Esophagus squamous epithelium (tissue), 5 donors: ENCODE results near the gene TRAPPC10. TPM values are rescaled to one million over a fixed set of nuclear protein-coding genes. Genes with fewer than 3 reads are reported as not detected.
"Not testable (repeated sequence)": the region's sequence is repeated elsewhere in the genome, so short reads cannot be mapped to it uniquely, and the experiment has no call there.

Experiments
- DNase-seq: peaks from one replicate; lab custom pipeline; 2025; lab: John Stamatoyannopoulos, UW
- H3K27ac ChIP-seq, 4 donors: fragments of 200-600 bp; sonication (generic); one replicate each; pipeline ENCODE4 v1.5.1; 2016 to 2019; ENCODE audit warnings: mild to moderate bottlenecking in 1 of 4
- H3K27me3 ChIP-seq, 4 donors: fragments of 200-600 bp; sonication (generic); 1 replicate in 3 of 4; 2 replicates in 1 of 4; pipeline versions ENCODE4 v1.5.1 to v1.6.0; 2017 to 2021; ENCODE audit warnings: antibody characterized with exemption in 1 of 4
- H3K36me3 ChIP-seq, 3 donors: fragments of 200-600 bp; sonication (generic); one replicate each; pipeline ENCODE4 v1.5.1; 2016 to 2019
- H3K4me1 ChIP-seq, 3 donors: fragments of 200-600 bp; sonication (generic); one replicate each; pipeline ENCODE4 v1.5.1; 2017 to 2019
- H3K4me3 ChIP-seq, 4 donors: fragments of 200-600 bp; sonication (generic); 1 replicate in 3 of 4; 2 replicates in 1 of 4; pipeline ENCODE4 v1.5.1; 2016 to 2019; ENCODE audit warnings: mild to moderate bottlenecking in 2 of 4, moderate library complexity in 1 of 4
- H3K9me3 ChIP-seq, 3 donors: fragments of 200-600 bp; sonication (generic); one replicate each; pipeline ENCODE4 v1.5.1; 2016 to 2019
- WGBS, 2 donors: methylation state at CpG; one replicate each; pipeline ENCODE4 v1.1.5; 2018; 5-methylcytosine and 5-hydroxymethylcytosine counted together
- intact Hi-C: fragments of 100-400 bp; cut with DNase I; formaldehyde crosslinking; loops from one replicate; pipeline ENCODE4 v1.15.0; 2022
- small RNA-seq, 4 donors: library from RNA; depleted of rRNA; stranded (forward); fragments of <200 nt; gene quantifications; one replicate each; pipeline ENCODE3, GENCODE V24; 2016
- total RNA-seq, 4 donors: library from RNA; depleted of rRNA; stranded (reverse); fragments of >200 nt; gene quantifications; one replicate each; pipeline ENCODE4 v1.1.0, GENCODE V29; 2016
- donor health status: DM: yes; HTN: yes; CAD: no.

The TRAPPC10 gene
- total RNA-seq, 4 donors from 2014 or later: 16.8 to 26.6 (median 20.7) TPM

GRCh38 chr21:44144784-44145602 is 132.9 kb downstream of the TRAPPC10 start:
- H3K4me1 ChIP-seq, H3K27ac ChIP-seq, DNase-seq, H3K27me3 ChIP-seq, H3K4me3 ChIP-seq, intact Hi-C loops, H3K9me3 ChIP-seq, H3K36me3 ChIP-seq: not testable (repeated sequence)
- no CpG with 5 or more reads among the region's 22 CpGs for WGBS, 2 donors

- H3K9me3 ChIP-seq, H3K4me1 ChIP-seq, H3K27me3 ChIP-seq, intact Hi-C loops, H3K27ac ChIP-seq, DNase-seq, H3K4me3 ChIP-seq, H3K36me3 ChIP-seq: not testable (repeated sequence)
- no CpG with 5 or more reads among the region's 12 CpGs for WGBS, 2 donors
Measured at GRCh38 chr21:44145616-44146015, 133.5 kb downstream of the TRAPPC10 start.

DNA sequence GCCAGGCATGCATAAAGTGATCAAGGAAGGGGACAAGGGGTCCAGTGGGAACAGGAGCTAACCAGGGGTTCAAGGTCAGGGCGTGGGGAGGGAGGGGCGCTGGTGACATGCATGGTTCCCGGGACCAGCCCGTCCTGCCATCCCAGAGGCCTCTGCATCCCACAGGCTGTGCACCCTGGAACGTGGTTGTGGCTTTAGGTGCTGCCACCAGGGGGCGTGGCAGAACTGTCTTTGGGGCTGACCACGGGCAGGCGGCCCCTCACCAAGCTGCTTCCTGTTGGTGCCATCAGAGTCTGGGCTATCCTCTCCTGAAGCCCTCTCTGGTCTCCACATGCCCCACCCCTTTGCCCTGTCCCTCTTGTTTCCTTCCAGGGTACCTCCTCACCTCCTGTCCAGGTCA is 135.0 kb downstream of the TRAPPC10 start:
- H3K36me3 ChIP-seq, H3K27me3 ChIP-seq, H3K9me3 ChIP-seq, H3K27ac ChIP-seq, H3K4me3 ChIP-seq, H3K4me1 ChIP-seq, intact Hi-C loops, DNase-seq: not testable (repeated sequence)
- WGBS, 2 donors: no CpG with 5 or more reads among the region's 8 CpGs

DNA sequence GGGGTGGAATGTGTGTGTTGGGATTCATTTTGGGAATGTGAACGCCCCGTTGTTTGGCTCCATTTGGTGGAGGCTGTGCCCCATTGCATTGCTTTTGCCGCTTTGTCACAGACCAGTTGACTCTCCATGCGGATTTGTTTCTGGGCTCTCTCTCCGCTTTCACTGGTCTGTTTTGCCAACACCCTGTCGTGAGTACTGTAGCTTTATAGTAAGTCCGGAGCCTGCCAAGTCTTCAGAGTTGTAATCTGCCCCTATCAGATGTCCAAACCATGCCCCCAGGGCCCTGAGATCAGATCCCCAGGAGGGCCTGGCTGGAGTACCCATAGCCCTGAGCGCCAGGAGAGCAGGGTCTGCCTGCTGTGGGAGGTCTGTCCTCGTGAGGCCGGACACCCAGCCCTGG is 138.1 kb downstream of the TRAPPC10 start:
- DNase-seq, intact Hi-C loops, H3K4me1 ChIP-seq, H3K27ac ChIP-seq, H3K27me3 ChIP-seq, H3K4me3 ChIP-seq, H3K36me3 ChIP-seq, H3K9me3 ChIP-seq: not testable (repeated sequence)
- no CpG with 5 or more reads among the region's 10 CpGs for WGBS, 2 donors

DNA sequence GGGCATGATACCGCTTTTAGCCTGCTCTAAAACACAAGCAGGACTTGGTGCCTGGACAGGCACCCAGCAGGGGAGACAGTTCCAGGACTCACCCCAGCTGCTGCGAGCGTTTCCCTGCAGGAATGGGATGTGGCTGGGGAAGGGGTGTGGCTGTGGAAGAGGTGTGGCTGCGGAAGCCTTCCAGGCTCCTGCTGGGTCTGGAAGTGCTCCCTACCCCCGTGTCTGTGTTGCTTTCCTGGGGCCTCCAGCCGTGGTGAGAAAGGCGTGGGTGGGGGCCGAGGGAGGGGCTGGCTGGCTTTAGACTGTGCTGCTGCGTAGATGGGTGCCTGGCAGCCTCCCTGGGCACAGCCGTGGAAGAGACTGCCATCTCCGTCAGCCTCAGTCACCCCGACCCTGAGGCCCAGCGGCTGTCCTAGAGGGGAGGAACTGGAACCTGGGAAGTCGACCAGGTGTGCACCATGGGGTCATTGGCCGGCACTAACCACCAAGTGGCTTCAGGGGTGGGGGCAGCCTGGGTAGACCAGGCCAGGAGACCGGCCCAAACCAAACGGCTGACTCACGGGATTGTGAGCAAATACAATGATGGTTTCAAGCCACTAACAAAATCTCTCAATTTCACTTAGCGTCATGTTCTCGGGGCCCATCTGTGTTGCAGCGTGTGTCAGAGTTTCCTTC is 141.2 kb downstream of the TRAPPC10 start:
- intact Hi-C loops, H3K36me3 ChIP-seq, H3K4me3 ChIP-seq, H3K4me1 ChIP-seq, H3K9me3 ChIP-seq, DNase-seq, H3K27me3 ChIP-seq, H3K27ac ChIP-seq: not testable (repeated sequence)
- WGBS, 2 donors: no CpG with 5 or more reads among the region's 21 CpGs

DNA sequence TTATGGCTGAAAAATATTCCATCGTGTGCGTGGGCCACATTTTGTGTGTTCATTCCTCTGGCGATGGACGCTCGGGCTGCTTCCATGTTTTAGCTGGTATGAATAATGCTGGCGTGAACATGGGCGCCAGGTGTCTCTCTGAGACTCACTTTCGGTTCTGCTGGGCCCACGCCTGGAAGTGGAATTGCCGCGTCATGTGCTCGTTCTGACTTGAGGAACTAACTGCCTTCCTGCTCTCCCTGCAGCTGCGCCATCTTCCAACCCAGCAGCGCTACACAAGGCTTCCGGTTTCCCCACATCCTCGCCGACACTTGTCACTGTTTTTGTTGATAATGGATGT is 141.8 kb downstream of the TRAPPC10 start:
- H3K27ac ChIP-seq, H3K36me3 ChIP-seq, H3K4me3 ChIP-seq, H3K9me3 ChIP-seq, H3K27me3 ChIP-seq, H3K4me1 ChIP-seq, intact Hi-C loops, DNase-seq: not testable (repeated sequence)
- no CpG with 5 or more reads among the region's 17 CpGs for WGBS, 2 donors

GRCh38 chr21:44154816-44155230 is 142.7 kb downstream of the TRAPPC10 start:
- WGBS, 2 donors: no CpG with 5 or more reads among the region's 20 CpGs
- H3K27ac ChIP-seq, H3K36me3 ChIP-seq, H3K4me1 ChIP-seq, H3K27me3 ChIP-seq, intact Hi-C loops, H3K9me3 ChIP-seq, H3K4me3 ChIP-seq, DNase-seq: not testable (repeated sequence)

- DNase-seq, H3K4me3 ChIP-seq, H3K27ac ChIP-seq, H3K36me3 ChIP-seq, H3K27me3 ChIP-seq, intact Hi-C loops, H3K9me3 ChIP-seq, H3K4me1 ChIP-seq: not testable (repeated sequence)
- WGBS, 2 donors: no CpG with 5 or more reads among the region's 38 CpGs
Measured at GRCh38 chr21:44155231-44155993, 143.3 kb downstream of the TRAPPC10 start.

DNA sequence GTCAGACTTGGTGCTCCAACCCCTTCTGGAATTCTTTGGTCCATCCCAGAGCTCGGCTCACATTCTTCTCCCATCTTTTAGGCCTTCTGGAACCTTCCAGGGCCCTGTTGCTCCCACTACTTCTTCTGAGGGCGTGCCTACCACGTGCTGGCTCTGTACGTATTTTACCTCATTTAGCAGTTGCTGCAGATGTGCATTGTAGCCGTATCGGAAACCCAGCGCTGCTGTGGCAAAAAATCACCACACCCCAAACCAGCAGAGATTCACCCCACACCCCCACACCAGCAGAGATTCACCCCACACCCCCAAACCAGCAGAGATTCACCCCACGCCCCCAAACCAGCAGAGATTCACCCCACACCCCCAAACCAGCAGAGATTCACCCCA is 143.9 kb downstream of the TRAPPC10 start:
- H3K27ac ChIP-seq, H3K27me3 ChIP-seq, H3K36me3 ChIP-seq, intact Hi-C loops, H3K9me3 ChIP-seq, H3K4me3 ChIP-seq, H3K4me1 ChIP-seq, DNase-seq: not testable (repeated sequence)
- WGBS, 2 donors: no CpG with 5 or more reads among the region's 8 CpGs

Small RNA genes lying within 50 kb of the gene (small RNA-seq; reads per million reads assigned to genes)
- gene RNU6-1150P: 0 reads per million in 4 donors

Other genes starting within 250 kb of the TRAPPC10 start
- gene CSTB, start 236.0 kb upstream of the TRAPPC10 start, total RNA-seq: 100 to 1,000 TPM; 375 to 700 (median 481) TPM
- gene RRP1, start 222.7 kb upstream of the TRAPPC10 start, total RNA-seq: 10 to 100 TPM; 22.5 to 37.2 (median 30.4) TPM
- 10 to 100 TPM; 31.7 to 35.7 (median 33.0) TPM for gene AGPAT3, start 147.1 kb upstream of the TRAPPC10 start, total RNA-seq
- 10 to 100 TPM in 1 of 4 donors, 1 to 10 TPM in 3; 5.4 to 18.3 (median 6.6) TPM for gene PWP2, start 95.1 kb downstream of the TRAPPC10 start, total RNA-seq
- 10 to 100 TPM in 2 of 4 donors, 1 to 10 TPM in 2; 4.2 to 23.8 (median 9.0) TPM for gene GATD3, start 121.4 kb downstream of the TRAPPC10 start, total RNA-seq
- gene ICOSLG, start 228.6 kb downstream of the TRAPPC10 start, total RNA-seq: 1 to 10 TPM; 2.3 to 4.6 (median 2.5) TPM
- not detected for gene DNMT3L, start 249.6 kb downstream of the TRAPPC10 start, total RNA-seq